Body of pancreas (tissue), 4 donors: ENCODE data around the gene PCDHGB7. TPM values are rescaled to one million over a fixed set of nuclear protein-coding genes. Genes with fewer than 3 reads are reported as not detected.
"Not testable (repeated sequence)": the region's sequence is repeated elsewhere in the genome, so short reads cannot be mapped to it uniquely, and the experiment has no call there.

Source experiments
- ATAC-seq: fragments of 150-250 bp; one replicate; pipeline ENCODE4 v1.9.1; 2016
- DNase-seq, 4 donors: peaks; one replicate each; pipeline ENCODE4 v3.0.0-alpha.2; 2019
- H3K27ac ChIP-seq, 4 donors: fragments of 200-600 bp; sonication (generic); 1 replicate in 3 of 4; 2 replicates in 1 of 4; pipeline versions ENCODE4 v1.5.1 to v1.6.1; 2016 to 2019; ENCODE audit warnings: mild to moderate bottlenecking in 1 of 4, mixed read lengths in 1 of 4, moderate library complexity in 1 of 4
- H3K27me3 ChIP-seq, 2 donors: fragments of 200-600 bp; sonication (generic); one replicate each; pipeline ENCODE4 v1.6.0; 2016; ENCODE audit warnings: mild to moderate bottlenecking in 1 of 2
- H3K36me3 ChIP-seq, 2 donors: fragments of 200-600 bp; sonication (generic); replicated peaks in 1 of 2; 2 replicates each; pipeline ENCODE4 v1.5.1; 2016; ENCODE audit warnings: low read depth in 2 of 2; ENCODE audit not compliant: insufficient read depth in 1 of 2
- H3K4me1 ChIP-seq: fragments of 200-600 bp; sonication (generic); one replicate; pipeline ENCODE4 v1.6.0; 2016
- H3K4me3 ChIP-seq, 2 donors: fragments of 200-600 bp; sonication (generic); 1 replicate in 1 of 2; 2 replicates in 1 of 2; pipeline ENCODE4 v1.5.1; 2016 to 2019
- H3K9me3 ChIP-seq, 3 donors: fragments of 200-600 bp; sonication (generic); 1 replicate in 2 of 3; 2 replicates in 1 of 3; pipeline ENCODE4 v1.5.1; 2016
- CTCF ChIP-seq, 7 experiments: fragments of 450-650 bp in 4 of 7; fragments of 200-600 bp in 3 of 7; sonication (generic) in 3 of 7; IDR thresholded peaks; one replicate each; pipeline ENCODE4 v1.5.1; 2016 to 2019; ENCODE audit warnings: antibody characterized with exemption in 7 of 7
- POLR2A ChIP-seq, 3 donors: fragments of 450-650 bp; IDR thresholded peaks; one replicate each; pipeline ENCODE4 v1.6.1; 2016; ENCODE audit warnings: antibody characterized with exemption in 3 of 3, mild to moderate bottlenecking in 2 of 3
- WGBS, 2 donors: methylation state at CpG; one replicate each; pipeline ENCODE4 v1.1.5; 2017; 5-methylcytosine and 5-hydroxymethylcytosine counted together
- intact Hi-C: fragments of 100-400 bp; cut with DNase I; formaldehyde crosslinking; loops from one replicate; pipeline ENCODE4 v1.15.1; 2023
- total RNA-seq, 2 donors: library from RNA; depleted of rRNA; stranded (reverse); fragments of >200 nt; gene quantifications; one replicate each; pipeline ENCODE4 v1.1.0, GENCODE V29; 2016

Gene PCDHGB7
- total RNA-seq = 1 to 10 TPM; 7.0 to 7.9 TPM

- ATAC-seq = peak; percentile 82
- peak; percentile 54 to 72 (median 66) for DNase-seq
- H3K9me3 ChIP-seq = peaks cover 0 to 82% (median 8%) of the 10 kb centered on the region in 3 donors
- not testable (repeated sequence) for H3K4me1 ChIP-seq, H3K27me3 ChIP-seq, H3K27ac ChIP-seq, H3K36me3 ChIP-seq
- intact Hi-C loops = loop anchor here (10.0 kb wide), 1 partner anchor 97 kb away; no protein-coding TSS in a partner anchor
- 5 to 9% methylated on average over 30 to 47 of the region's 47 CpGs for WGBS, 2 donors
- H3K4me3 ChIP-seq = peak within 1 kb of the TSS in 1 of 2 donors; percentile 4
- TF ChIP-seq CTCF (IDR thresholded peaks at IDR 0.05) = peak in 6 of 7 experiments; percentile 25 to 65 (median 60)
Measured at GRCh38 chr5:141417494-141418172, at the start of gene PCDHGB7. Gene PCDHGB7, plus strand, starts transcription at chr5:141417677. Its CDS starts 183 bp downstream, at chr5:141417860.

- no peak within 1 kb of the TSS for H3K27ac ChIP-seq
- H3K4me3 ChIP-seq = no peak within 1 kb of the TSS
- no peaks in the 10 kb centered on the region for H3K4me1 ChIP-seq
- peak; percentile 47 for ATAC-seq
- peaks cover 0 to 72% (median 21%) of the 10 kb centered on the region in 3 donors for H3K9me3 ChIP-seq
- no peaks in the 10 kb centered on the region for H3K27me3 ChIP-seq
- WGBS, 2 donors = 14 to 22% methylated on average over 32 of the region's 32 CpGs
- DNase-seq = peak in 3 of 4 donors; percentile 31 to 39 (median 36)
- TF ChIP-seq POLR2A (IDR thresholded peaks at IDR 0.05) (no peak), CTCF (IDR thresholded peaks at IDR 0.05) (peak in 4 of 7 experiments; percentile 21 to 34 (median 25))
- no peaks in the 10 kb centered on the region for H3K36me3 ChIP-seq
- intact Hi-C loops = no loop called here
Measured at GRCh38 chr5:141369994-141370848, 47.3 kb upstream of the PCDHGB7 start, which contains the start of gene PCDHGB3. Gene PCDHGB3, plus strand, starts transcription at chr5:141370242. Its CDS starts 153 bp downstream, at chr5:141370395.

GRCh38 chr5:141371572-141372475, 45.7 kb upstream of the PCDHGB7 start:
- ATAC-seq (no peak), DNase-seq (no peak)
- intact Hi-C loops = no loop called here
- TF ChIP-seq CTCF (IDR thresholded peaks at IDR 0.05) (no peak), POLR2A (IDR thresholded peaks at IDR 0.05) (no peak)
- Histone ChIP-seq H3K9me3 (peaks cover 0 to 70% (median 15%) of the 10 kb centered on the region in 3 donors), H3K27me3 (no peaks in the 10 kb centered on the region), H3K4me3 (no peak overlapping the region), H3K36me3 (no peaks in the 10 kb centered on the region), H3K27ac (no peak overlapping the region), H3K4me1 (no peaks in the 10 kb centered on the region)
- WGBS, 2 donors = 19 to 30% methylated on average over 28 to 68 of the region's 69 CpGs

GRCh38 chr5:141373673-141374317, 43.7 kb upstream of the PCDHGB7 start, which contains the start of gene PCDHGA6:
Gene PCDHGA6, plus strand, starts transcription at chr5:141373891. Its CDS starts 193 bp downstream, at chr5:141374084.
- Histone ChIP-seq H3K27me3 (no peaks in the 10 kb centered on the region), H3K27ac (no peak within 1 kb of the TSS), H3K4me3 (no peak within 1 kb of the TSS), H3K9me3 (peaks cover 0 to 81% (median 15%) of the 10 kb centered on the region in 3 donors), H3K36me3 (no peaks in the 10 kb centered on the region), H3K4me1 (no peaks in the 10 kb centered on the region)
- DNase-seq (no peak), ATAC-seq (no peak)
- WGBS, 2 donors = 12 to 27% methylated on average over 17 to 27 of the region's 27 CpGs
- intact Hi-C loops = no loop called here
- no peak for TF ChIP-seq POLR2A (IDR thresholded peaks at IDR 0.05)
- TF ChIP-seq CTCF (IDR thresholded peaks at IDR 0.05) = peak in 4 of 7 experiments; percentile 19 to 36 (median 29)
